Epithelial cell of proximal tubule (primary cell): ENCODE measurements around the gene NFKBIA. TPM values are rescaled to one million over a fixed set of nuclear protein-coding genes. Genes with fewer than 3 reads are reported as not detected.

Source experiments
- DNase-seq: peaks from one replicate; pipeline ENCODE4 v3.0.0-alpha.2; 2011; ENCODE audit warnings: low read depth
- H3K4me3 ChIP-seq: 2 replicates; pipeline ENCODE4 v1.5.1; 2011; ENCODE audit warnings: low read depth, mild to moderate bottlenecking, low read length
- total RNA-seq: library from RNA; depleted of rRNA; stranded (reverse); fragments of >200 nt; gene quantifications from 2 replicates; pipeline ENCODE4 v1.2.3, GENCODE V29; 2015
- TF ChIP-seq, protein P1 (sequence below): conservative IDR thresholded peaks from 2 replicates; pipeline ENCODE4 v1.5.1; 2012; ENCODE audit warnings: low read depth, mild to moderate bottlenecking, low read length

The NFKBIA gene
- total RNA-seq, 1 donor from 2014 or later: 203 TPM

DNA sequence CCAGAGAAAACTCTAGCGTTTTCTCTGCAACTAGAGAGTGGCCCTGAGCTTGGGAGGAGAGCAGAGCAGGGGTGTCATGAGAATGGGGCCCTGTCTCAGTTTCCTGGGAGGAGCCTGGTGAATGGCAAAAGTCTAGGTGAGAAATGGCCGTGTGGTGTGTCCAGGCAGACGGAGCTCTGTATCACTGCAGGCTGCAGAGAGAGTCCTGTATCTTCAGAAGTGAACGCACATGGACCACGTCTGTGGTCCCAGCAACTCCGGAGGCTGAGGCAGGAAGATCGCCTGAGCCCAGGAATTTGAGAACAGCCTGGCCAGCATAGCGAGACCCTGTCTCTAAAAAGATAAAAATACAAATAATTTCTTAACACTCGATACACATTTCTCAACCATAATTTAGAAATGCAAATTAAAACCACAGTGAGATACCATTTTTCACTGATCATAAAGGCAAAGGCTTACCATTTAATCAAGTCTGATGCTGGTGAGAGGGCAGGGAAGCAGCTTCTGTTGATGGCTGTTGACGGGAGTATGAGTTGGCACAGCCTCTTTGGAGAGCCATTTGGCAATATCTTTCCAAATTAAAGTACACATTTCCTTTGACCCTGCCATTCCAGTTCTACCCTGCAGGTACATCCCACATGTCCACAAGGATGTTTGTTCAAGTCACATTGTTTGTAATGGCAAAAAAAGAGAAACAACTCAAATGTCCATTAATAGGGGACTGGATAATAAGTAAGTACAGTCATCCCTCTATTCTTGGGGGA, 51.0 kb downstream of the NFKBIA start:
- TF ChIP-seq, protein P1, sequence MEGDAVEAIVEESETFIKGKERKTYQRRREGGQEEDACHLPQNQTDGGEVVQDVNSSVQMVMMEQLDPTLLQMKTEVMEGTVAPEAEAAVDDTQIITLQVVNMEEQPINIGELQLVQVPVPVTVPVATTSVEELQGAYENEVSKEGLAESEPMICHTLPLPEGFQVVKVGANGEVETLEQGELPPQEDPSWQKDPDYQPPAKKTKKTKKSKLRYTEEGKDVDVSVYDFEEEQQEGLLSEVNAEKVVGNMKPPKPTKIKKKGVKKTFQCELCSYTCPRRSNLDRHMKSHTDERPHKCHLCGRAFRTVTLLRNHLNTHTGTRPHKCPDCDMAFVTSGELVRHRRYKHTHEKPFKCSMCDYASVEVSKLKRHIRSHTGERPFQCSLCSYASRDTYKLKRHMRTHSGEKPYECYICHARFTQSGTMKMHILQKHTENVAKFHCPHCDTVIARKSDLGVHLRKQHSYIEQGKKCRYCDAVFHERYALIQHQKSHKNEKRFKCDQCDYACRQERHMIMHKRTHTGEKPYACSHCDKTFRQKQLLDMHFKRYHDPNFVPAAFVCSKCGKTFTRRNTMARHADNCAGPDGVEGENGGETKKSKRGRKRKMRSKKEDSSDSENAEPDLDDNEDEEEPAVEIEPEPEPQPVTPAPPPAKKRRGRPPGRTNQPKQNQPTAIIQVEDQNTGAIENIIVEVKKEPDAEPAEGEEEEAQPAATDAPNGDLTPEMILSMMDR: no peak
- H3K4me3 ChIP-seq: no peak overlapping the region
- no peak for DNase-seq

DNA sequence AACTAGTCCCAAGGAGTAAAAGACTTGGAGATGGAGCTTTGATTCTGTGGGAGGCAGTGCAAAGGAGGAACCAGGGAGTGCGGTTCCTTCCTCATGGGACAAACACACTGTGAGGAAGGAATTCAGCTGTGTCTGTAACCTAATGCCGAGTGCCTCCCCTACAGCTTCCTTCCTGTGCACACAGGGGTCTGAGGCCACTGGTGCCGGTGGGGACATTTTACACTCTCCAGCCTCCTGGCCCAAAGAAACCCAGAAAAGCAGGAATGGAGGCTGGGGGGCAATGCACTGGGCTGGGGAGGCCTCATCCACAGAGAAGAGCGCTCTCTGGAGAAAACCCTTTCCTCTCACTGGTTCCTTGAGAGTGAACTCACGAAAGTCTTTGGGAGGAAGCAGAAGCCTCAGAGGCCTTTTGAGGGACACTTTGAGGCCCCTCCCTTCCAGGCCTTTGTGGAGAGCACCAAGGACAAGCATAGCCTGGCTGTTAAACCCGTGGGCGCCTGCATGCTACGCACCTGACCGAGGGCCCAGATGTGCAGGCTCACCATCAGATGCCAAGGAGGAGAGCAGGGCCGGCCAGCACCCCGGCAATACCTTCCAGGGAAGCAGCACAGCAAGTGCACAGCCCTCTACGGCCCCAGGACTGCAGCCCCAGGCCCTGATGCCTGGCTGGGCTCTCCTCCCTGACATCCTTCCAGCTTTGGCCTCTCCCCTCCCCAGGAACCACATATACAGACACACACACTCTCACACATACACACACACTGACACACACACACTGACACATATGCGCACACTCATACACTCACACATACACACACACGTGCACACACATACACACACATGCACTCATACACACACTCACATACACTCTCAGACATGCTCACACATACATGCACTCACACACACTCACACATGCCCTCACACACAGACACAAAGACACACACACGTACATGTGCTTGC, 52.0 kb downstream of the NFKBIA start:
- TF ChIP-seq, protein P1: no peak
- DNase-seq: no peak
- H3K4me3 ChIP-seq: no peak overlapping the region

GRCh38 chr14:35351897-35352273, 52.7 kb downstream of the NFKBIA start:
- DNase-seq: no peak
- no peak overlapping the region for H3K4me3 ChIP-seq
- TF ChIP-seq, protein P1: no peak

Other genes with a start within 250 kb of the NFKBIA start
- 196 and 303 TPM in 2 replicates for gene PSMA6, start 112.4 kb downstream of the NFKBIA start, total RNA-seq
- gene INSM2, start 129.4 kb upstream of the NFKBIA start, total RNA-seq: not detected in 2 replicates